Suprapubic skin (tissue), 4 donors: ENCODE data around the gene ASF1B.

Experiments
- CTCF ChIP-seq, 2 donors: fragments of 200-600 bp in 1 of 2; fragments of 450-650 bp in 1 of 2; sonication (generic) in 1 of 2; IDR thresholded peaks; one replicate each; pipeline ENCODE4 v1.5.1; 2016 to 2019; ENCODE audit warnings: antibody characterized with exemption in 2 of 2, mild to moderate bottlenecking in 1 of 2, moderate library complexity in 1 of 2
- POLR2A ChIP-seq, 2 donors: fragments of 450-650 bp; IDR thresholded peaks; one replicate each; pipeline ENCODE4 v1.6.1; 2017; ENCODE audit warnings: antibody characterized with exemption in 2 of 2, mild to moderate bottlenecking in 2 of 2, moderate library complexity in 2 of 2
- POLR2AphosphoS5 ChIP-seq, 3 donors: sonication (generic); formaldehyde crosslinking; IDR thresholded peaks; one replicate each; pipeline ENCODE4 v1.6.1; 2017; ENCODE audit warnings: antibody characterized with exemption in 3 of 3

GRCh38 chr19:14164082-14164481 lies 27.7 kb upstream of the ASF1B start:
- TF ChIP-seq CTCF (IDR thresholded peaks at IDR 0.05): no peak
- no peak for TF ChIP-seq POLR2A (IDR thresholded peaks at IDR 0.05)
- TF ChIP-seq POLR2AphosphoS5 (IDR thresholded peaks at IDR 0.05): no peak
